Measurements from ENCODE around the gene MYLK4.

Gene MYLK4

GRCh38 chr6:2695454-2696095 is 55.1 kb downstream of the MYLK4 start:
- DNase-seq (ENCODE audit: low read depth): no peak

DNA sequence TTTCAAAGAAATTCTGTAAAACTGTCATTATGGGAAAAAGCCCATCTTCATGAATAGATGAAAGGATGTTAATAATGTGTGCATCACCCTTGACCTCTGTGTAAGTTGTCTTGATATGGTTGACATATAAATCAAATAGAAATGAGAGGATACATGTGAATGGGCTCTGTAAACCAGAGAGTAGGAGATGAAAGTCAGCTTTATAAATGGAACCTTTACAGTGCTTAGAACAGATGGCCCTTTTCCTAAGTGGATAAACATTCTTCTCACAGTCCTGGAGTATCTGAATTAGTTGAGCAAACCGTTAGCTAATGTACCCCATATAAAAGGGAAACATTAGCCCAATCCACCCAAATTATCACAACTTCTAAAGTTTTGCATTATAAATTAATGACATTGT is 57.5 kb downstream of the MYLK4 start:
- DNase-seq (ENCODE audit: low read depth): no peak

DNA sequence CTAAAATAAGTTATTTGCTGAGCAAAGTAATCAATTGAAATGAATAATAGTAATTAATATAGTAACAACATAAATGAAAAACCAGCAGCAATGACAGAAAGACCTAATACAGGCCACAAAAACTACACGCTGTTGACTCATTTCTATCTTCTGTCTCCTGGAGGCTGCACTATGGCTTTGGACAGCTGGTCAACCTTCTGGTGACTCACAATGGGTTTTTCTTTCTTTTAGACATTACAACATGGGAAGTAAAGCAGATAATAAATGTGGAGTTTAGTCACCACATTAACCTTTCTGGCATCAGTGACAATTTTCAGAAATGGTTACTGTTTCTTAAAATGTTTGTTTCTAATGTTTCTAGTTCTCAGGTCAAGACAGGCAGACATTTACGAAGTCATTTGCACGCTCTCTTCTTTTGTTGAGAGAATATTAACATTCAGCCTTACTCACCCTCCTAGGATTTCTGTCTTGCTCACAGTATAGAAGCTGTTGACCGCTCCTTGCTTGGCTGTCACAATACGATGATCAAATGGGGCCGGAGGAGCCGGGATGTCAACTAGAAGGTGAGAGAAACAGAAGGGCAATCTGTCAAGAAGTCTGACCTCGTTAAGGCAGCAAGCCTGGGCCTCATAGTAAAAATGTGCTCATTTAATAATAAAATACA is 62.2 kb downstream of the MYLK4 start:
- no peak for DNase-seq (ENCODE audit: low read depth)

- DNase-seq (ENCODE audit: low read depth): no peak
Observed at GRCh38 chr6:2687456-2687855, 63.3 kb downstream of the MYLK4 start.

GRCh38 chr6:2686515-2686914 is 64.2 kb downstream of the MYLK4 start:
- DNase-seq (ENCODE audit: low read depth): no peak

DNA sequence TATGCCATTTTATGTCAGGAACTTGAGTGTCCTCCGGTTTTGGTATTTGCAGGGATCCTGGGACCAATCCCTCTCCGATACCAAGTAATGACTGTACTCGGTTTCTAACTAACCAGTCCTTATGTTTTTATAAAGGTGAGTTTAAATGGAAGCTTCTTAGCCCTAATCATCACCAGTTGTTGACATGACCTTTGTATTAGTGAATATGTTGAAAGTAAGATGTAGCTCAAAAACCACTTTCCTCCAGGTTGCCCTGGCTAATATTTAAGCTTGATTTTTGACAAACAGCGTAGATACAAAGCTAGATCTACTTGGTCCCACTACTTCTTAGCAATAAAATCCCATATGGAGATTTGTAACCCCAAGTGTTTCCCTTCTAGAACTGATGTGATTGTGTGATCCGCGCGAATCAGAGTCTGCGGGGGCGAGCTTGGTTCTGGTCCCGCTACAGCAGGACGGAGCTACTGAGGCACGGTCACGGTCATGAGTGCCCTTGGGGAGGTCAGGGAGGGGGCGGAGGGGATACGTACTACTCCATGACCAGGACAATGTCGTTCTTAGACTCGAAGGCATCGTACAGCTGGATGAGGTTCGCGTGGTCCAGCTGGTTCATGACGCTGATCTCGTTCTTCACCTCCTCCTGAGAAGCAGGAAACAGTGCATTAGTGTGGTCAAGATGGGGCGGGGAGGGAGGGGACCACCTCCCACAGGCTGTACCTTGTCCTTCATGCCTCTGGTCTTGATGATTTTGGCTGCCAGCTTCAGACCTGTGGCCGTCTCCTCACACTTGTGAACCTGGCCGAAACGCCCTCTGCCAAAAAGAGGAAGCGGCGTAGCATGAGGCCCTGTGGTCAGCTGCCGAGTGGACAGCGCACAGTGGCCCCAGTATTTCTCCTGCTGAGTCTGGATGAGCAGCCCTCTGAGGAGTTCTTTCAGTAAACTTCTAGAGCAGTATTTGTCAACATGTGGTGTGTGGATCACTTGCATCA is 65.7 kb downstream of the MYLK4 start:
- no peak for DNase-seq (ENCODE audit: low read depth)

GRCh38 chr6:2684103-2684749 is 66.5 kb downstream of the MYLK4 start:
- no peak for DNase-seq (ENCODE audit: low read depth)

- DNase-seq (ENCODE audit: low read depth): no peak
Observed at GRCh38 chr6:2680264-2680922, 70.3 kb downstream of the MYLK4 start.

DNA sequence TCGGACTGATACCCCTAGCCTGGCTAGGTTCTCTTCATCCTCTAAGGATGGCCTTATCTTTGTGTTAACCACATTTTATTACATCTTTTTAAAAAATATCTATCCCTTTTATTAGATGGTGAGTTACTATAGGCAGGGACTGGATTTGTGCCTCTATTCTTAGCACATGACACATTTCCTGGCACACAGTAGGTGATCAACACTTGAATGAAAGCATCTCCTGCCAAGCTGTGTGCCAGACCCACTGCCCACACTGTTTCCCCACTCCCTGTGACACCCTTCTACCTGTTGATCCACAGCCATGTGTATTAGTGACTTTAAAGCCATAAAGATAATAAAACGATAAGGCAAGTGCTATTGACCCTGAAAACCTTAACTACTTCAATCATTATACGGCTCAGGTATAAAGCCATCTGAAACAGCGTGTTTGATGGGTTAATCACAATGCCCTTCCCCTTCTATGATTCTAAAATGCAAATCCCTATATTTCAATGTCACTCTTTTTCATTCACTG is 73.6 kb downstream of the MYLK4 start:
- no peak for DNase-seq (ENCODE audit: low read depth)

- DNase-seq (ENCODE audit: low read depth): no peak
Observed at GRCh38 chr6:2676048-2676447, 74.7 kb downstream of the MYLK4 start.

- DNase-seq (ENCODE audit: low read depth): no peak
Observed at GRCh38 chr6:2674857-2675256, 75.9 kb downstream of the MYLK4 start.

DNA sequence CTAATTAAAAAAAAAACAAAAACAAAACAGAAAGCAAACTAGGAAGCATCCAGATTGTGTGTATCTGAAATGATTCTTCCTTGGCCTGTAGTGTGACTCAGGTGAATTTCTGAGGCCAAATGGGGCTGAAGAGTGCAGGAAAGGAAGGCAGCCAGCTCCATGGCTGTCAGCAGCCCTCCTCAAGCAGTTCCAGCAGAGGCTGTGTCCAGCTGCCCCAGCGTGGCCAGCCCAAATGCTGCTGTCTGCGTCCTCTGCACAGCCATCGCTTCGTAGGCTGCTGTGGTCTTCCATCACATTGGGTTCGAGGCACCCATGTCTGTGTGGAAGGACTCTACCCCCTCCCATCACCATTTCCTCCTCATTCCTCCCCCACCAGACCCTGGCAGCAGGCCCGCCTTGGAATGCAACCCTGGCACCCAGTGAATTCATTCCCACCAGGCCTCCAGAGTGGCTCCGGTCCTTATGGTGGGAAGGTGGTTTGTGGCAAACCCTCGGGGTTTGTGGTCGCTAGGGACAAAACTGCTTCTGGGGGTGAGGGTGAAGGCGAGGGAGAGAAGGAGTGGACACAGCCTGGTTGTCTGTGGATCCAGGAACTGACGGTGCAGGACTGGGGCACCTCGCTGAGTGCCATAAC is 81.5 kb downstream of the MYLK4 start:
- no peak for DNase-seq (ENCODE audit: low read depth)

- no peak for DNase-seq (ENCODE audit: low read depth)
Observed at GRCh38 chr6:2667617-2668016, 83.1 kb downstream of the MYLK4 start.

GRCh38 chr6:2666906-2667575 is 83.7 kb downstream of the MYLK4 start:
- no peak for DNase-seq (ENCODE audit: low read depth)

GRCh38 chr6:2665146-2666070 is 85.3 kb downstream of the MYLK4 start:
- DNase-seq (ENCODE audit: low read depth): no peak

DNA sequence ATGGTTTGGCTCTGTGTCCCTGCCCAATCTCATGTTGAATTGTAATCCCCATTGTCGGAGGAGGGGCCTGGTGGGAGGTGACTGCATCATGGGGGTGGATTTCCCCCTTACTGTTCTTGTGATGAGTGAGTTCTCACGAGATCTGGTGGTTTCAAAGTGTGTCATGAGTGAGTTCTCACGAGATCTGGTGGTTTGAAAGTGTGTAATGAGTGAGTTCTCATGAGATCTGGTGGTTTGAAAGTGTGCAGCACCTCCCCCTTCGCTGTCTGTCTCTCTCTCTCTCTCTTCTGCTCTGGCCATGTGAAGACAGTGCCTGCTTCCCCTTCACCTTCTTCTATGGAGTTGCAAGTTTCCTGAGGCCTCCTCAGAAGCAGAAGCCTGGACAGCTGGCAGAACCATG is 87.6 kb downstream of the MYLK4 start:
- DNase-seq (ENCODE audit: low read depth): no peak

DNA sequence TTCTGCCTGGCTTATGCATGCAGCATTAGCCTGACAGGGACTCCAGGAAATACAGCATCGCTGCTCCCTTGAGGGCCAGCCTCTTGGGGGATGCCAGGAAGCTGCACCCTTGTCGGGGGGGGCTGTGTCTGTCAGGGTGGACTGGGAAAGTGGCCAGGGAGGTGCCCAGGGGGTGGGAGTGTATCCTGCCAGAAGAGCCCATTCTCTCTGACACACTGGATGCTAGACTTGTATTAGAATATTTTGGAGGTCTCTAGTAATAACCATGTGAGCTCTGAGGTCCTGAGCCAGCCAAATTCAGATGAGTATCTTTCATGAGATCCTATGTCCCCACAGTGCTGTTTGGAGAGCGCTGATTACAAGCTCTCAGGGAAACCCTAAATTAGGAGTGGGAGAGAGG is 89.1 kb downstream of the MYLK4 start:
- no peak for DNase-seq (ENCODE audit: low read depth)

DNA sequence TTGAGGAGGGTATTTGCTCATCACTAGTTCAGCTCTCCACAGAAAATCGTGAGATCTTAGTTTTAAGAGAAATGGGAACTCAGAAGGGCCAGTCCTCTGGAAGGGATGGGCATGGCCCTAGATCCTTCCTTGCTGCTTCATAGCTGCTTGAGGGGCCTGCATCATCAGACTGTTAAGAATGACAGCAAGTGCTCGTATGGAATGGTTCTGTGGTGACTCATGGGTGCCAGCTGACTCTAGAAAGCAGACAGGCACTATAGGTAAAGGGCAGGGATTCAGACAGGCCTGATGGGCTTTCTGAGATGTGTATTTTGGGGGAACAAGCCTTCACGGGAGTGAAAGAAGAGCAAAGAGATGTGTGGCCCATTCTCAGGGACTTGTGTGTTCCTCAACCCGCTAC is 90.8 kb downstream of the MYLK4 start:
- no peak for DNase-seq (ENCODE audit: low read depth)

- no peak for DNase-seq (ENCODE audit: low read depth)
Observed at GRCh38 chr6:2659381-2659780, 91.3 kb downstream of the MYLK4 start.

Measured in CMK (cell line).